ENCODE measurements around the gene DUSP10. TPM values are rescaled to one million over a fixed set of nuclear protein-coding genes. Genes with fewer than 3 reads are reported as not detected.

The DUSP10 gene
- total RNA-seq, 2 experiments from 2014 or later, result 12.1 to 13.0 TPM

- H3K4me1 Mint-ChIP-seq (ENCODE audit: low read depth), result peaks cover 85% of the 10 kb centered on the region
- H3K4me3 Mint-ChIP-seq, result no peak overlapping the region
- ChIA-PET CTCF (interaction anchor here (1.3 to 3.4 kb wide), 5 partner anchors 10 to 21 kb away, joined by 5 to 25 read pairs (median 6); partner anchors contain the start of gene DUSP10), POLR2A (interaction anchor here (1.0 to 1.9 kb wide), 3 partner anchors 9 to 17 kb away, joined by 3 to 41 read pairs (median 3); partner anchors contain the start of gene DUSP10)
- peak overlapping the region; percentile 69 for H3K27ac Mint-ChIP-seq
- DNase-seq, result no peak
- peaks cover 67% of the 10 kb centered on the region for H3K36me3 Mint-ChIP-seq (ENCODE audit: low read depth)
- no peaks in the 10 kb centered on the region for H3K27me3 Mint-ChIP-seq (ENCODE audit: low read depth)
- peaks cover 2% of the 10 kb centered on the region for H3K9me3 Mint-ChIP-seq (ENCODE audit: insufficient read depth)
- no peak for ATAC-seq
These were observed 12.0 kb downstream of the DUSP10 start for GRCh38 chr1:221729771-221730330.

- H3K4me3 Mint-ChIP-seq, result no peak overlapping the region
- CTCF ChIA-PET, result interaction anchor here (1.1 to 3.4 kb wide), 3 partner anchors 13 to 19 kb away, joined by 3 to 25 read pairs (median 14); partner anchors contain the start of gene DUSP10
- H3K27me3 Mint-ChIP-seq (ENCODE audit: low read depth), result no peaks in the 10 kb centered on the region
- peaks cover 16% of the 10 kb centered on the region for H3K9me3 Mint-ChIP-seq (ENCODE audit: insufficient read depth)
- ATAC-seq (no peak), DNase-seq (no peak)
- peaks cover 70% of the 10 kb centered on the region for H3K36me3 Mint-ChIP-seq (ENCODE audit: low read depth)
- POLR2A ChIA-PET, result interaction anchor here (1.5 to 6.8 kb wide), 4 partner anchors 10 to 20 kb away, joined by 5 to 56 read pairs (median 6); partner anchors contain the start of gene DUSP10
- peak overlapping the region; percentile 81 for H3K27ac Mint-ChIP-seq
- peaks cover 70% of the 10 kb centered on the region for H3K4me1 Mint-ChIP-seq (ENCODE audit: low read depth)
These were observed 13.8 kb downstream of the DUSP10 start for GRCh38 chr1:221728037-221728505.

GRCh38 chr1:221727146-221728036, 14.5 kb downstream of the DUSP10 start:
- POLR2A ChIA-PET, result interaction anchor here (1.5 to 6.8 kb wide), 4 partner anchors 14 to 20 kb away, joined by 5 to 56 read pairs (median 14); partner anchors contain the start of gene DUSP10
- DNase-seq, result no peak
- Mint-ChIP-seq H3K4me1 (ENCODE audit: low read depth) (peaks cover 69% of the 10 kb centered on the region), H3K9me3 (ENCODE audit: insufficient read depth) (peaks cover 16% of the 10 kb centered on the region), H3K4me3 (peak overlapping the region; percentile 6), H3K36me3 (ENCODE audit: low read depth) (peaks cover 72% of the 10 kb centered on the region), H3K27ac (peak overlapping the region; percentile 81), H3K27me3 (ENCODE audit: low read depth) (no peaks in the 10 kb centered on the region)
- ATAC-seq, result peak; percentile 47
- CTCF ChIA-PET, result interaction anchor here (1.1 to 3.4 kb wide), 4 partner anchors 14 to 19 kb away, joined by 3 to 25 read pairs (median 18); partner anchors contain the start of gene DUSP10

- CTCF ChIA-PET, result interaction anchor here (1.3 to 3.3 kb wide), 5 partner anchors 11 to 17 kb away, joined by 3 to 21 read pairs (median 7); partner anchors contain the start of gene DUSP10
- peaks cover 16% of the 10 kb centered on the region for H3K9me3 Mint-ChIP-seq (ENCODE audit: insufficient read depth)
- peaks cover 70% of the 10 kb centered on the region for H3K4me1 Mint-ChIP-seq (ENCODE audit: low read depth)
- peak overlapping the region; percentile 52 for H3K4me3 Mint-ChIP-seq
- H3K27ac Mint-ChIP-seq, result peak overlapping the region; percentile 59
- H3K27me3 Mint-ChIP-seq (ENCODE audit: low read depth), result no peaks in the 10 kb centered on the region
- POLR2A ChIA-PET, result interaction anchor here (1.3 to 6.8 kb wide), 4 partner anchors 11 to 17 kb away, joined by 3 to 56 read pairs (median 12); partner anchors contain the start of gene DUSP10
- peaks cover 75% of the 10 kb centered on the region for H3K36me3 Mint-ChIP-seq (ENCODE audit: low read depth)
- ATAC-seq (peak; percentile 61), DNase-seq (no peak)
These were observed 15.9 kb downstream of the DUSP10 start for GRCh38 chr1:221725735-221726672.

GRCh38 chr1:221724931-221725605, 16.8 kb downstream of the DUSP10 start:
- ATAC-seq, result no peak
- POLR2A ChIA-PET, result interaction anchor here (0.7 to 6.8 kb wide), 5 partner anchors 10 to 1045 kb away, joined by 3 to 56 read pairs (median 4); partner anchors contain the start of gene DUSP10
- Mint-ChIP-seq H3K27ac (peak overlapping the region; percentile 65), H3K4me1 (ENCODE audit: low read depth) (peaks cover 66% of the 10 kb centered on the region), H3K4me3 (no peak overlapping the region), H3K27me3 (ENCODE audit: low read depth) (no peaks in the 10 kb centered on the region), H3K9me3 (ENCODE audit: insufficient read depth) (peaks cover 16% of the 10 kb centered on the region), H3K36me3 (ENCODE audit: low read depth) (peaks cover 77% of the 10 kb centered on the region)
- CTCF ChIA-PET, result interaction anchor here (1.3 to 3.3 kb wide), 4 partner anchors 10 to 17 kb away, joined by 3 to 21 read pairs (median 6); partner anchors contain the start of gene DUSP10
- no peak for DNase-seq

GRCh38 chr1:221723848-221724236, 18.0 kb downstream of the DUSP10 start:
- Mint-ChIP-seq H3K27ac (no peak overlapping the region), H3K36me3 (ENCODE audit: low read depth) (peaks cover 77% of the 10 kb centered on the region), H3K4me1 (ENCODE audit: low read depth) (peaks cover 65% of the 10 kb centered on the region), H3K4me3 (no peak overlapping the region), H3K9me3 (ENCODE audit: insufficient read depth) (peaks cover 16% of the 10 kb centered on the region), H3K27me3 (ENCODE audit: low read depth) (no peaks in the 10 kb centered on the region)
- CTCF ChIA-PET, result interaction anchor here (0.9 to 1.0 kb wide), 2 partner anchors 10 to 11 kb away, joined by 3 read pairs; no protein-coding TSS in a partner anchor
- POLR2A ChIA-PET, result interaction anchor here (1.3 to 6.8 kb wide), 2 partner anchors 10 to 17 kb away, joined by 3 to 56 read pairs; partner anchors contain the start of gene DUSP10
- DNase-seq, result no peak
- ATAC-seq, result no peak

GRCh38 chr1:221723018-221723847, 18.7 kb downstream of the DUSP10 start:
- CTCF ChIA-PET, result interaction anchor here (0.6 to 1.0 kb wide), 3 partner anchors 10 to 1015 kb away, joined by 3 read pairs; no protein-coding TSS in a partner anchor

GRCh38 chr1:221722254-221723017, 19.5 kb downstream of the DUSP10 start:
- peaks cover 61% of the 10 kb centered on the region for H3K4me1 Mint-ChIP-seq (ENCODE audit: low read depth)
- no peak for DNase-seq

More at GRCh38 chr1:221723018-221723847, 18.7 kb downstream of the DUSP10 start:
- Mint-ChIP-seq H3K27me3 (ENCODE audit: low read depth) (no peaks in the 10 kb centered on the region), H3K4me3 (no peak overlapping the region), H3K27ac (no peak overlapping the region), H3K4me1 (ENCODE audit: low read depth) (peaks cover 64% of the 10 kb centered on the region), H3K36me3 (ENCODE audit: low read depth) (peaks cover 75% of the 10 kb centered on the region), H3K9me3 (ENCODE audit: insufficient read depth) (peaks cover 16% of the 10 kb centered on the region)
- no peak for ATAC-seq
- no peak for DNase-seq
- POLR2A ChIA-PET, result interaction anchor here (1.3 to 6.8 kb wide), 2 partner anchors 10 to 18 kb away, joined by 3 to 56 read pairs; partner anchors contain the start of gene DUSP10

GRCh38 chr1:221720545-221720944, 21.3 kb downstream of the DUSP10 start:
- POLR2A ChIA-PET, result interaction anchor here (1.3 to 2.1 kb wide), 3 partner anchors 9 to 21 kb away, joined by 3 to 8 read pairs (median 3); partner anchors contain the start of gene DUSP10

More at GRCh38 chr1:221722254-221723017, 19.5 kb downstream of the DUSP10 start:
- Mint-ChIP-seq H3K36me3 (ENCODE audit: low read depth) (peaks cover 75% of the 10 kb centered on the region), H3K9me3 (ENCODE audit: insufficient read depth) (peaks cover 16% of the 10 kb centered on the region), H3K27ac (no peak overlapping the region), H3K4me3 (no peak overlapping the region), H3K27me3 (ENCODE audit: low read depth) (no peaks in the 10 kb centered on the region)
- ATAC-seq, result no peak
- ChIA-PET POLR2A (interaction anchor here (1.3 to 6.8 kb wide), 2 partner anchors 9 to 19 kb away, joined by 3 to 56 read pairs; partner anchors contain the start of gene DUSP10), CTCF (interaction anchor here (0.6 kb wide), 1 partner anchor 1016 kb away, joined by 3 read pairs; no protein-coding TSS in a partner anchor)

More at GRCh38 chr1:221720545-221720944, 21.3 kb downstream of the DUSP10 start:
- ATAC-seq (no peak), DNase-seq (no peak)
- peaks cover 60% of the 10 kb centered on the region for H3K4me1 Mint-ChIP-seq (ENCODE audit: low read depth)
- H3K4me3 Mint-ChIP-seq, result no peak overlapping the region
- H3K27ac Mint-ChIP-seq, result no peak overlapping the region
- CTCF ChIA-PET, result interaction anchor here (0.6 to 1.3 kb wide), 4 partner anchors 9 to 289 kb away, joined by 3 to 4 read pairs (median 4); partner anchors contain the start of gene DUSP10
- H3K9me3 Mint-ChIP-seq (ENCODE audit: insufficient read depth), result peaks cover 16% of the 10 kb centered on the region
- peaks cover 87% of the 10 kb centered on the region for H3K36me3 Mint-ChIP-seq (ENCODE audit: low read depth)
- H3K27me3 Mint-ChIP-seq (ENCODE audit: low read depth), result no peaks in the 10 kb centered on the region
